NT2/D1 (cell line): Measurements from ENCODE around the gene TBX4.

Experiments
- SUZ12 ChIP-seq: IDR thresholded peaks from 2 replicates; pipeline ENCODE4 v1.6.1; 2011; ENCODE audit not compliant: insufficient read length, insufficient read depth; ENCODE audit errors: extremely low read depth
- YY1 ChIP-seq: IDR thresholded peaks from 2 replicates; pipeline ENCODE4 v1.6.1; 2011; ENCODE audit not compliant: insufficient read length, insufficient read depth
- ZNF274 ChIP-seq: IDR thresholded peaks from 2 replicates; pipeline ENCODE4 v1.6.1; 2011; ENCODE audit warnings: mild to moderate bottlenecking, low read depth, low read length

DNA sequence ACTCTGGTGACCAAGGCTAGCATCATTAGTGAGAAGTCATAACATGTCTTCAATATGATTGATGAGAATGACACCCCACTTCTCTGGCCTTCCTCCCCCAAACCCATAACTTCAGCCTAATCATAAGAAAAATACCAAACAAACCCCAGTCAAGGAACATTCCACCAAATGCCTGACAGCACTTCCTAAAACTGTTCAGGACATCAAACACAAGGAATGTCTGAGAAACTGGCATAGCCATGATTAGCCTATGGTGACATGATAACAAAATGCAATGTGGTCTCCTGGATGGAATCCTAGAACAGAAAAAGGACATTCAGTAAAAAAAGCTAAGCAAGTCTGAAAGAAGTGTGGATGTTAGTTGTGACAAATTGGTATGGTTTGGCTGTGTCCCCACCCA, 24.7 kb upstream of the TBX4 start:
- TF ChIP-seq SUZ12: no peak
- TF ChIP-seq YY1: no peak
- TF ChIP-seq ZNF274: no peak
